HG03196 (cell line): Measurements from ENCODE around the gene DMRT2.

Source experiments
- ATAC-seq: cut with Tn5 transposase; IDR thresholded peaks from one replicate; pipeline ENCODE4 v1.9.1; 2021; ENCODE audit not compliant: unreplicated experiment

DMRT2 gene

GRCh38 chr9:1086517-1086916 lies 36.4 kb downstream of the DMRT2 start:
- no peak for ATAC-seq

- ATAC-seq, result no peak
Observed at GRCh38 chr9:1087120-1087881, 37.1 kb downstream of the DMRT2 start.

GRCh38 chr9:1094749-1095148 lies 44.6 kb downstream of the DMRT2 start:
- ATAC-seq, result no peak

GRCh38 chr9:1096155-1096964 lies 46.2 kb downstream of the DMRT2 start:
- ATAC-seq, result no peak

- no peak for ATAC-seq
Observed at GRCh38 chr9:1098551-1098950, 48.4 kb downstream of the DMRT2 start.

GRCh38 chr9:1100201-1100600 lies 50.0 kb downstream of the DMRT2 start:
- ATAC-seq, result no peak

- no peak for ATAC-seq
Observed at GRCh38 chr9:1100945-1101344, 50.8 kb downstream of the DMRT2 start.

GRCh38 chr9:1101846-1102641 lies 51.9 kb downstream of the DMRT2 start:
- ATAC-seq, result no peak

GRCh38 chr9:1102642-1102970 lies 52.4 kb downstream of the DMRT2 start:
- ATAC-seq, result no peak
